ENCODE data around the gene GABBR2.

DNA sequence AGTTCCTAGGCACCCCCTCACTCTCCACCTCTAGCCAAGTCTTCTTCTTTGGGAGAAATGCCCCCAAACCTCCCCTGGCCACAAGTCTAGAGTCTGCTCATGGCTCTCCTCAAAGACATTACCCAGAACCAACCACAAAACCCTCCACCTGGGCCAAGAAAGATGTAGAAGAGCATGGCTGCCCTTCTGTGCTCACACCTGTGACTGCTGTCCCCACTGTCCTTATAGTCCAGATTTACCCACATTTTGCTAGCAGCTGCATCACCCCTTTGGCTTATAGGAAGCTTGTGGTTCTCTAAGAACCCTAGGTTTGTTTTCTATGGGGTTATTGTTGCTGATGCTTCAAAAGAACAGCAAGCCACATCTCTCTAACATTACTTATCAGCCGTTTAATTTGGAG, 6.1 kb upstream of the GABBR2 start:
- TF ChIP-seq, protein P1, sequence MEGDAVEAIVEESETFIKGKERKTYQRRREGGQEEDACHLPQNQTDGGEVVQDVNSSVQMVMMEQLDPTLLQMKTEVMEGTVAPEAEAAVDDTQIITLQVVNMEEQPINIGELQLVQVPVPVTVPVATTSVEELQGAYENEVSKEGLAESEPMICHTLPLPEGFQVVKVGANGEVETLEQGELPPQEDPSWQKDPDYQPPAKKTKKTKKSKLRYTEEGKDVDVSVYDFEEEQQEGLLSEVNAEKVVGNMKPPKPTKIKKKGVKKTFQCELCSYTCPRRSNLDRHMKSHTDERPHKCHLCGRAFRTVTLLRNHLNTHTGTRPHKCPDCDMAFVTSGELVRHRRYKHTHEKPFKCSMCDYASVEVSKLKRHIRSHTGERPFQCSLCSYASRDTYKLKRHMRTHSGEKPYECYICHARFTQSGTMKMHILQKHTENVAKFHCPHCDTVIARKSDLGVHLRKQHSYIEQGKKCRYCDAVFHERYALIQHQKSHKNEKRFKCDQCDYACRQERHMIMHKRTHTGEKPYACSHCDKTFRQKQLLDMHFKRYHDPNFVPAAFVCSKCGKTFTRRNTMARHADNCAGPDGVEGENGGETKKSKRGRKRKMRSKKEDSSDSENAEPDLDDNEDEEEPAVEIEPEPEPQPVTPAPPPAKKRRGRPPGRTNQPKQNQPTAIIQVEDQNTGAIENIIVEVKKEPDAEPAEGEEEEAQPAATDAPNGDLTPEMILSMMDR (IDR thresholded peaks at IDR 0.05): no peak
- no peak for TF ChIP-seq EP300 (IDR thresholded peaks at IDR 0.05)
- TF ChIP-seq POLR2A (IDR thresholded peaks at IDR 0.05; ENCODE audit: low read depth): no peak
- TF ChIP-seq POLR2AphosphoS5 (IDR thresholded peaks at IDR 0.05): no peak
